Fibroblast of lung (primary cell): Measurements from ENCODE around the gene CSNK2A2. TPM values are rescaled to one million over a fixed set of nuclear protein-coding genes. Genes with fewer than 3 reads are reported as not detected.
A peak's percentile ranks its signal among the peaks of the same experiment; 100 is the strongest.

ENCODE experiments used
- DNase-seq, 2 donors: peaks; one replicate each; pipeline versions ENCODE4 v3.0.0 to v3.0.0-alpha.2; 2010; ENCODE audit warnings: low read depth in 2 of 2
- H2AFZ ChIP-seq: 2 replicates; pipeline ENCODE4 v1.5.1; 2012; ENCODE audit warnings: low read length, control low read depth, inconsistent platforms
- H3K27ac ChIP-seq: 2 replicates; pipeline ENCODE4 v1.5.1; 2011; ENCODE audit warnings: low read length, control low read depth; ENCODE audit not compliant: insufficient read depth
- H3K27me3 ChIP-seq: 2 replicates; pipeline ENCODE4 v1.5.1; 2011; ENCODE audit warnings: mild to moderate bottlenecking, low read length; ENCODE audit not compliant: control insufficient read depth, insufficient read depth
- H3K36me3 ChIP-seq: 2 replicates; pipeline ENCODE4 v1.5.1; 2011; ENCODE audit warnings: low read length; ENCODE audit not compliant: control insufficient read depth, insufficient read depth
- H3K4me1 ChIP-seq: 2 replicates; pipeline ENCODE4 v1.5.1; 2011; ENCODE audit warnings: low read length; ENCODE audit not compliant: control insufficient read depth, insufficient read depth; ENCODE audit errors: extremely low read depth
- H3K4me2 ChIP-seq: 2 replicates; pipeline ENCODE4 v1.5.1; 2011; ENCODE audit warnings: low read length, control low read depth; ENCODE audit not compliant: insufficient read depth; ENCODE audit errors: extremely low read depth
- H3K4me3 ChIP-seq, 4 experiments: fragments of 200-600 bp in 1 of 4; sonication (generic) in 1 of 4; replicated peaks in 1 of 4; 2 replicates each; pipeline ENCODE4 v1.5.1; 2011 to 2016; ENCODE audit warnings: low read length in 4 of 4, low read depth in 3 of 4, mild to moderate bottlenecking in 3 of 4, control low read depth in 2 of 4, inconsistent platforms in 1 of 4, mixed read lengths in 1 of 4; ENCODE audit not compliant: insufficient read depth in 1 of 4; ENCODE audit errors: control extremely low read depth in 1 of 4
- H3K79me2 ChIP-seq: 2 replicates; pipeline ENCODE4 v1.5.1; 2012; ENCODE audit warnings: mild to moderate bottlenecking, low read length, inconsistent platforms; ENCODE audit not compliant: control insufficient read depth, insufficient read depth
- H3K9ac ChIP-seq: 2 replicates; pipeline ENCODE4 v1.5.1; 2011; ENCODE audit warnings: mild to moderate bottlenecking, low read length, control low read depth; ENCODE audit not compliant: insufficient read depth
- H3K9me3 ChIP-seq: 2 replicates; pipeline ENCODE4 v1.5.1; 2012; ENCODE audit warnings: low read depth, low read length; ENCODE audit not compliant: control insufficient read depth, insufficient read depth
- H4K20me1 ChIP-seq: 2 replicates; pipeline ENCODE4 v1.5.1; 2011; ENCODE audit warnings: low read length; ENCODE audit not compliant: control insufficient read depth, insufficient read depth; ENCODE audit errors: extremely low read depth
- CTCF ChIP-seq, 2 donors: IDR thresholded peaks in 1 of 2; conservative IDR thresholded peaks in 1 of 2; 1 replicate in 1 of 2; 2 replicates in 1 of 2; pipeline ENCODE4 v1.5.1; 2011 to 2012; ENCODE audit warnings: low read length in 2 of 2, control low read depth in 1 of 2, inconsistent platforms in 1 of 2, low read depth in 1 of 2, mild to moderate bottlenecking in 1 of 2
- EZH2 ChIP-seq: IDR thresholded peaks from 2 replicates; pipeline ENCODE4 v1.5.1; 2012; ENCODE audit warnings: low read length, control low read depth, mild to moderate bottlenecking; ENCODE audit errors: missing control alignments
- polyA plus RNA-seq, 2 donors: library from polyadenylated mRNA; depleted of rRNA in 1 of 2; stranded (reverse) in 1 of 2; unstranded in 1 of 2; fragments of >200 nt; gene quantifications; 2 replicates each; pipeline ENCODE4 v1.2.1, GENCODE V29; 2011 to 2012; ENCODE audit warnings: missing spikeins in 1 of 2
- total RNA-seq: library from RNA; depleted of rRNA; stranded (reverse); fragments of >200 nt; gene quantifications from 2 replicates; pipeline ENCODE4 v1.2.1, GENCODE V29; 2014

The CSNK2A2 gene
- total and polyA plus RNA-seq, 2 donors (not counting 1 experiment from before 2014, with no cell fraction given) = 33.4 to 54.3 TPM

GRCh38 chr16:58119509-58119845 is 78.4 kb downstream of the CSNK2A2 start:
- peaks cover 2% of the 10 kb centered on the region for H4K20me1 ChIP-seq
- H3K4me2 ChIP-seq = no peak overlapping the region
- peaks cover 26% of the 10 kb centered on the region for H3K4me1 ChIP-seq
- peaks cover 5% of the 10 kb centered on the region for H3K36me3 ChIP-seq
- DNase-seq = no peak
- H3K79me2 ChIP-seq = peaks cover 54% of the 10 kb centered on the region
- H3K4me3 ChIP-seq = no peak overlapping the region
- H3K27me3 ChIP-seq = no peaks in the 10 kb centered on the region
- no peak for TF ChIP-seq CTCF (conservative IDR thresholded peaks at IDR 0.05 in 1 of 2, IDR thresholded peaks at IDR 0.05 in 1 of 2; ENCODE audit: low read depth in 1 of 2, low read length in 2 of 2)
- TF ChIP-seq EZH2 = no peak
- H3K9me3 ChIP-seq = no peaks in the 10 kb centered on the region
- no peak overlapping the region for H3K9ac ChIP-seq
- H2AFZ ChIP-seq = no peak overlapping the region
- H3K27ac ChIP-seq = no peak overlapping the region

GRCh38 chr16:58118801-58119508 is 79.0 kb downstream of the CSNK2A2 start:
- peaks cover 23% of the 10 kb centered on the region for H3K4me1 ChIP-seq
- peak overlapping the region; percentile 41 for H3K4me2 ChIP-seq
- peaks cover 2% of the 10 kb centered on the region for H4K20me1 ChIP-seq
- TF ChIP-seq CTCF (conservative IDR thresholded peaks at IDR 0.05 in 1 of 2, IDR thresholded peaks at IDR 0.05 in 1 of 2; ENCODE audit: low read depth in 1 of 2, low read length in 2 of 2) = no peak
- no peak for TF ChIP-seq EZH2
- no peak overlapping the region for H3K4me3 ChIP-seq
- no peak overlapping the region for H2AFZ ChIP-seq
- peaks cover 49% of the 10 kb centered on the region for H3K79me2 ChIP-seq
- H3K27me3 ChIP-seq = no peaks in the 10 kb centered on the region
- H3K36me3 ChIP-seq = peaks cover 5% of the 10 kb centered on the region
- H3K9ac ChIP-seq = no peak overlapping the region
- no peak overlapping the region for H3K27ac ChIP-seq
- H3K9me3 ChIP-seq = no peaks in the 10 kb centered on the region
- no peak for DNase-seq

GRCh38 chr16:58116529-58116928 is 81.4 kb downstream of the CSNK2A2 start:
- Histone ChIP-seq H4K20me1 (peaks cover 2% of the 10 kb centered on the region), H3K79me2 (peaks cover 43% of the 10 kb centered on the region), H3K4me1 (peaks cover 23% of the 10 kb centered on the region), H3K4me2 (no peak overlapping the region), H3K4me3 (no peak overlapping the region), H3K36me3 (peaks cover 5% of the 10 kb centered on the region), H3K9me3 (no peaks in the 10 kb centered on the region), H2AFZ (no peak overlapping the region), H3K27ac (peak overlapping the region; percentile 46), H3K9ac (no peak overlapping the region), H3K27me3 (no peaks in the 10 kb centered on the region)
- no peak for TF ChIP-seq EZH2
- no peak for TF ChIP-seq CTCF (conservative IDR thresholded peaks at IDR 0.05 in 1 of 2, IDR thresholded peaks at IDR 0.05 in 1 of 2; ENCODE audit: low read depth in 1 of 2, low read length in 2 of 2)
- DNase-seq = no peak
